Endothelial cell of umbilical vein (primary cell): Measurements from ENCODE around the gene LYVE1. TPM values are rescaled to one million over a fixed set of nuclear protein-coding genes. Genes with fewer than 3 reads are reported as not detected.

Experiments
- BruUV-seq: library from RNA; stranded (reverse); fragments of 400-500 nt; replicated peaks from 2 replicates; lab custom pipeline; 2021; lab: Mats Ljungman, UMichigan
- CTCF ChIA-PET: fragments of 300-600, 350-600 bp; sonication (Branson Sonifier 250); formaldehyde crosslinking; loops from one replicate; lab custom pipeline; 2021; ENCODE audit warnings: antibody characterized with exemption, inconsistent platforms; lab: Charles Lee
- POLR2A ChIA-PET: fragments of 300-600, 350-600 bp; sonication (Branson Sonifier 250); formaldehyde crosslinking; loops from one replicate; lab custom pipeline; 2021; ENCODE audit warnings: antibody characterized with exemption, inconsistent platforms; lab: Charles Lee
- DNase-seq: peaks from one replicate; pipeline ENCODE4 v3.0.0-alpha.2; 2011; ENCODE audit warnings: low read depth, low spot score
- FAIRE-seq: peaks from 2 replicates; lab custom pipeline; 2011; peaks lifted over from hg19 to GRCh38; lab: Jason Lieb, UNC
- H2AFZ ChIP-seq: 2 replicates; pipeline ENCODE4 v1.6.0; 2012; ENCODE audit warnings: low read depth, low read length, control low read depth, inconsistent platforms
- H3K27ac ChIP-seq: 2 replicates; pipeline ENCODE4 v1.5.1; 2011; ENCODE audit warnings: low read depth, mild to moderate bottlenecking, control low read depth, low read length, moderate library complexity; ENCODE audit not compliant: insufficient read depth
- H3K27me3 ChIP-seq, 2 experiments: 2 replicates each; pipeline versions ENCODE4 v1.6.0 to v1.6.1; 2011; ENCODE audit warnings: low read length in 2 of 2, mixed read lengths in 1 of 2; ENCODE audit not compliant: control insufficient read depth in 2 of 2, insufficient read depth in 2 of 2
- H3K36me3 ChIP-seq, 2 experiments: 2 replicates in 1 of 2; 3 replicates in 1 of 2; pipeline ENCODE4 v1.5.1; 2011; ENCODE audit warnings: low read length in 2 of 2, mild to moderate bottlenecking in 1 of 2, moderate library complexity in 1 of 2; ENCODE audit not compliant: control insufficient read depth in 2 of 2, insufficient read depth in 2 of 2; ENCODE audit errors: extremely low read depth in 1 of 2
- H3K4me1 ChIP-seq: 3 replicates; pipeline ENCODE4 v1.5.1; 2011; ENCODE audit warnings: mild to moderate bottlenecking, low read length; ENCODE audit not compliant: control insufficient read depth, insufficient read depth; ENCODE audit errors: extremely low read depth
- H3K4me2 ChIP-seq: 2 replicates; pipeline ENCODE4 v1.6.1; 2011; ENCODE audit warnings: low read length, control low read depth, mixed read lengths; ENCODE audit not compliant: insufficient read depth
- H3K4me3 ChIP-seq, 3 experiments: fragments of 200-600 bp in 1 of 3; sonication (generic), shearing (Covaris generic) in 1 of 3; replicated peaks in 1 of 3; 2 replicates each; pipeline ENCODE4 v1.5.1; 2011 to 2016; ENCODE audit warnings: control low read depth in 3 of 3, low read length in 3 of 3, mild to moderate bottlenecking in 2 of 3, inconsistent platforms in 1 of 3, low read depth in 1 of 3, moderate library complexity in 1 of 3; ENCODE audit not compliant: insufficient read depth in 1 of 3
- H3K79me2 ChIP-seq: 2 replicates; pipeline ENCODE4 v1.6.0; 2012; ENCODE audit warnings: low read length, inconsistent platforms; ENCODE audit not compliant: control insufficient read depth, insufficient read depth
- H3K9ac ChIP-seq: replicated peaks from 2 replicates; pipeline ENCODE3; 2011; ENCODE audit warnings: low read length, control low read depth; ENCODE audit not compliant: insufficient read depth; ENCODE audit errors: extremely low read depth
- H3K9me1 ChIP-seq: replicated peaks from 3 replicates; pipeline ENCODE4 v1.6.0; 2011; ENCODE audit warnings: mild to moderate bottlenecking, low read length; ENCODE audit not compliant: control insufficient read depth, insufficient read depth; ENCODE audit errors: extremely low read depth
- H3K9me3 ChIP-seq: replicated peaks from 2 replicates; pipeline ENCODE4 v1.5.1; 2012; ENCODE audit warnings: low read length, inconsistent platforms; ENCODE audit not compliant: control insufficient read depth, insufficient read depth
- H4K20me1 ChIP-seq: replicated peaks from 2 replicates; pipeline ENCODE3; 2011; ENCODE audit warnings: mild to moderate bottlenecking, low read length; ENCODE audit not compliant: control insufficient read depth, insufficient read depth; ENCODE audit errors: extremely low read depth
- CTCF ChIP-seq, 2 donors: IDR thresholded peaks; 1 replicate in 1 of 2; 2 replicates in 1 of 2; pipeline ENCODE4 v1.5.1; 2011; ENCODE audit warnings: low read length in 2 of 2, mild to moderate bottlenecking in 2 of 2, moderate library complexity in 2 of 2, control low read depth in 1 of 2, inconsistent platforms in 1 of 2, low read depth in 1 of 2; ENCODE audit not compliant: insufficient read depth in 1 of 2; ENCODE audit errors: extremely low read depth in 1 of 2
- EZH2 ChIP-seq: IDR thresholded peaks from 2 replicates; pipeline ENCODE4 v1.6.1; 2012; ENCODE audit warnings: borderline replicate concordance, low read depth, mild to moderate bottlenecking, moderate library complexity, low read length, inconsistent platforms; ENCODE audit not compliant: severe bottlenecking
- FOS ChIP-seq: IDR thresholded peaks from 2 replicates; pipeline ENCODE4 v1.6.1; 2011; ENCODE audit warnings: mild to moderate bottlenecking, low read length, moderate library complexity, borderline replicate concordance; ENCODE audit not compliant: insufficient read depth
- GATA2 ChIP-seq: IDR thresholded peaks from 2 replicates; pipeline ENCODE4 v1.7.0; 2011; ENCODE audit warnings: low read depth, mild to moderate bottlenecking, moderate library complexity, mixed read lengths, low read length; ENCODE audit not compliant: insufficient read length, insufficient read depth
- JUN ChIP-seq: IDR thresholded peaks from 2 replicates; pipeline ENCODE4 v1.6.1; 2011; ENCODE audit warnings: borderline replicate concordance, low read depth; ENCODE audit not compliant: insufficient read length, insufficient read depth
- MAX ChIP-seq: IDR thresholded peaks from 2 replicates; pipeline ENCODE4 v1.6.1; 2011; ENCODE audit not compliant: insufficient read depth, insufficient read length
- MYC ChIP-seq: IDR thresholded peaks from one replicate; pipeline ENCODE4 v1.6.1; 2011; ENCODE audit warnings: mild to moderate bottlenecking, low read depth, low read length
- POLR2A ChIP-seq: IDR thresholded peaks from 2 replicates; pipeline ENCODE4 v1.6.1; 2012; ENCODE audit warnings: low read depth, mild to moderate bottlenecking, control low read depth, low read length
- POLR2AphosphoS5 ChIP-seq: IDR thresholded peaks from 2 replicates; pipeline ENCODE4 v1.6.1; 2012; ENCODE audit warnings: low read depth, mild to moderate bottlenecking, control low read depth, low read length, moderate library complexity; ENCODE audit not compliant: insufficient read depth
- dilution Hi-C: fragments of 300-500 bp; cut with MboI; formaldehyde crosslinking; loops from one replicate; pipeline ENCODE4 v1.15.0; 2019; ENCODE audit warnings: low sequenced_read_pairs; ENCODE audit not compliant: extremely low pct_ligation_motif_present
- intact Hi-C: fragments of 100-400 bp; cut with micrococcal nuclease; formaldehyde crosslinking; loops from one replicate; pipeline ENCODE4 v1.10.0; 2022
- polyA plus RNA-seq, 4 experiments: library from polyadenylated mRNA; depleted of rRNA in 3 of 4; stranded (reverse) in 3 of 4; unstranded in 1 of 4; fragments of >200 nt; gene quantifications; 2 replicates each; pipeline versions ENCODE4 v1.2.1 to v1.2.3, GENCODE V29; 2011 to 2012; ENCODE audit warnings: missing spikeins in 1 of 4
- total RNA-seq: library from RNA; stranded (reverse); gene quantifications from 2 replicates; pipeline ENCODE4 v1.2.3, GENCODE V29; 2021

Gene LYVE1
- total and polyA plus RNA-seq, 2 donors (not counting 3 experiments of a cell fraction or from before 2014, with no cell fraction given): 4.6 to 7.6 TPM

GRCh38 chr11:10572533-10572932 is 4.1 kb upstream of the LYVE1 start:
- H3K9me1 ChIP-seq: no peaks in the 10 kb centered on the region
- no peak overlapping the region for H2AFZ ChIP-seq
- no peak overlapping the region for H3K4me3 ChIP-seq
- H3K9me3 ChIP-seq: no peaks in the 10 kb centered on the region
- H3K36me3 ChIP-seq: no peaks in the 10 kb centered on the region
- peaks cover 21% of the 10 kb centered on the region for H3K4me1 ChIP-seq
- no peak overlapping the region for H3K4me2 ChIP-seq
- dilution Hi-C loops: no loop called here
- intact Hi-C loops: no loop called here
- H4K20me1 ChIP-seq: no peaks in the 10 kb centered on the region
- DNase-seq (no peak), FAIRE-seq (no peak)
- H3K79me2 ChIP-seq: no peaks in the 10 kb centered on the region
- no peak overlapping the region for H3K9ac ChIP-seq
- TF ChIP-seq MYC (no peak), POLR2AphosphoS5 (no peak), EZH2 (no peak), FOS (no peak), CTCF (IDR thresholded peaks at IDR 0.05; ENCODE audit: extremely low read depth in 1 of 2, insufficient read depth in 1 of 2, low read depth in 1 of 2, low read length in 2 of 2) (no peak), GATA2 (no peak), JUN (no peak), POLR2A (no peak), MAX (no peak)
- no peak overlapping the region for H3K27ac ChIP-seq
- no peaks in the 10 kb centered on the region for H3K27me3 ChIP-seq
- ChIA-PET POLR2A (no interaction called here), CTCF (no interaction called here)
- BruUV-seq: no TSS peak
